ENCODE results near the gene TAGLN3. TPM values are rescaled to one million over a fixed set of nuclear protein-coding genes. Genes with fewer than 3 reads are reported as not detected.
A peak's percentile ranks its signal among the peaks of the same experiment; 100 is the strongest.

The TAGLN3 gene
- total RNA-seq, 1 experiment from 2014 or later, result not detected

DNA sequence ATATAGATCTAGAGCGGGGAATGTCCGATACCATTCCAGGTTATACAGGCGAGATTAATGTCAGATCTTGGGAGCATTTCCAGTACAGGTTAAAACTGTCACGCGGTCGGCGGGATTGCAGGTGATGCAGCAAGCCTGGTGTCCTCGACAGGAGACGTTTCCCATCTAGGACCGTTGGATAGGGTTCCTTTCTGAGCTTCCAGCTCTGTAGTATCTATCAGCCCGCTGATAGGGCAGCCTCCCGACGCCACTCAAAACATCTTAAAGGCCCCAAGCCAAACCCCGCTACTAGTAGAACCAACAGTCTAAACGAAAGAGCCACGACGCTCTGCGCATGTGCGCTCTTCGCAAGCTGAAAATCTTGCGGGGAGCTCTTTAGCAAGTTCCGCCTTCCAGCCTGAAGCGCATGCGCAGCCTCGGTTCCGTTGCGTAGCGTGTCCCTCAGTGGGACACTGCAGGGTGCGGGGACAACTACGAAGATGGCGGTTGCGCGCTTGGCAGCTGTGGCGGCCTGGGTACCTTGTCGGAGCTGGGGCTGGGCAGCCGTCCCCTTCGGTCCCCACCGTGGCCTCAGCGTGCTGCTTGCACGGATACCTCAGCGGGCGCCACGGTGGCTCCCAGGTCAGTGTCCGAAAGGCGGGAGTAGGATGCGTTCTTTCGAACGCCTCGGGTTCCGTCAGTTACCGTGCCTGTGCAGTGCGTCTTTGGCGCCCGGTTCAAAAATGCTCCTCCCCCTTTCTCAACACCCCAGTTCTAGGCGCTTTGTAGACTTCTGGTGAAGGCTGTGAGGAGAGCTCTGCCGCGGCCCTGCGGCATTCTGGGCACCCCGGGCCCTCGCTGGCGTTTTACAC, 19.9 kb upstream of the TAGLN3 start, which contains the start of gene ABHD10:
Gene ABHD10, plus strand, starts transcription at position 444 of the 851 bp plus-strand sequence. Its CDS starts 36 bp downstream, at position 480.
- Histone ChIP-seq H3K27me3 (ENCODE audit: control insufficient read depth, insufficient read depth, low read length) (peaks cover 10% of the 10 kb centered on the region; the same call in 1 of the 2 replicates), H3K27ac (ENCODE audit: low read length) (peak within 1 kb of the TSS; percentile 87), H3K36me3 (ENCODE audit: control insufficient read depth, insufficient read depth, low read length) (peaks cover 15% of the 10 kb centered on the region), H3K9me3 (ENCODE audit: control insufficient read depth, insufficient read depth, low read depth, low read length) (no peaks in the 10 kb centered on the region), H3K4me3 (ENCODE audit: low read depth in 2 of 2, low read length in 2 of 2) (peak within 1 kb of the TSS; percentile 74 to 88), H3K4me1 (ENCODE audit: control insufficient read depth, insufficient read depth, low read length) (peaks cover 11% of the 10 kb centered on the region; the same call in 1 of the 2 replicates)
- no TSS peak for BruUV-seq (replicated peaks)
- ChIA-PET POLR2A (interaction anchor here (0.5 to 1.0 kb wide), 3 partner anchors 24 to 1646 kb away, joined by 3 to 5 read pairs (median 5); a partner anchor contains a TSS), CTCF (interaction anchor here (0.7 to 1.7 kb wide), 7 partner anchors 11 to 310 kb away, joined by 3 to 11 read pairs (median 4); partner anchors contain the start of gene PHLDB2)
- in situ Hi-C loops (cut with HindIII; ENCODE audit: low pct_unique_long_range_greater_than_20kb, low sequenced_read_pairs) (no loop called here), intact Hi-C loops (cut with micrococcal nuclease; ENCODE audit: unreplicated experiment) (no loop called here)
- 0 out of 2 replicates have a peak, but pooled peaks have one; percentile 71 for TF ChIP-seq TCF7L2 (IDR thresholded peaks at IDR 0.05; ENCODE audit: low read depth, low read length)
- TF ChIP-seq SIN3A (IDR thresholded peaks at IDR 0.05; ENCODE audit: borderline replicate concordance, insufficient read depth, low read depth, low read length), result no peak; the same call in 1 of the 2 replicates
- peak; percentile 97 for TF ChIP-seq POLR2AphosphoS5 (IDR thresholded peaks at IDR 0.05; ENCODE audit: low read depth, low read length)
- TF ChIP-seq, protein P1, sequence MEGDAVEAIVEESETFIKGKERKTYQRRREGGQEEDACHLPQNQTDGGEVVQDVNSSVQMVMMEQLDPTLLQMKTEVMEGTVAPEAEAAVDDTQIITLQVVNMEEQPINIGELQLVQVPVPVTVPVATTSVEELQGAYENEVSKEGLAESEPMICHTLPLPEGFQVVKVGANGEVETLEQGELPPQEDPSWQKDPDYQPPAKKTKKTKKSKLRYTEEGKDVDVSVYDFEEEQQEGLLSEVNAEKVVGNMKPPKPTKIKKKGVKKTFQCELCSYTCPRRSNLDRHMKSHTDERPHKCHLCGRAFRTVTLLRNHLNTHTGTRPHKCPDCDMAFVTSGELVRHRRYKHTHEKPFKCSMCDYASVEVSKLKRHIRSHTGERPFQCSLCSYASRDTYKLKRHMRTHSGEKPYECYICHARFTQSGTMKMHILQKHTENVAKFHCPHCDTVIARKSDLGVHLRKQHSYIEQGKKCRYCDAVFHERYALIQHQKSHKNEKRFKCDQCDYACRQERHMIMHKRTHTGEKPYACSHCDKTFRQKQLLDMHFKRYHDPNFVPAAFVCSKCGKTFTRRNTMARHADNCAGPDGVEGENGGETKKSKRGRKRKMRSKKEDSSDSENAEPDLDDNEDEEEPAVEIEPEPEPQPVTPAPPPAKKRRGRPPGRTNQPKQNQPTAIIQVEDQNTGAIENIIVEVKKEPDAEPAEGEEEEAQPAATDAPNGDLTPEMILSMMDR (IDR thresholded peaks at IDR 0.05), result no peak
- peak; percentile 94 for DNase-seq (ENCODE audit: low read depth, low spot score)
- peak; percentile 99 for ATAC-seq

DNA sequence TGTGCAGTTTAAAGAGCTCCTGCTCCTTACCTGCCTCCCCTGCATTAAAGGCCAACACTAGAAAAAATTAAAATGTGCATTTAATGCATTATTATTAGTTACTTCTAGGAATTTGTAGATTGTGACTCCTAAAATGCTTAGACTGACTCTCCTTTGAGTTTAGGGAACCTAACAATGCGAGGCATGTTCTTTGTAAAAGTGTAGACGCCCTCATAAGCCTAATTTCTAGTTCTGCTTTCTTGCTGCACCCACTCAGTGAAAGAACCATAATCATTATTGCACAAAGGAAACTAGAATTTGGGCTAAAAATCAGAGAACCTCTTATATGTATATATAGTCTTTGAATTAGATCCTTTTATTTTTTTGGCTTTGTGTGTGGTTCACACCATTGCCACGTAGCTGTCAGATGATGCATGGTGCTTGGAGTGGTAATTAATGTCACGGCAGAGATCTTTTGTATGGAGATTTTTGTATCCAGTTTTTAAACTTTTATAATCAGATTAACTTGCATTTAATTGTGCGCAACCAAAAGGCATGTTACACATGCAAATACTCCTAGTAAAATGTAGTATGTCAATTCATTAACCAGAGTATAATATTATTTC, 19.2 kb upstream of the TAGLN3 start:
- ChIA-PET POLR2A (interaction anchor here (0.5 to 1.0 kb wide), 3 partner anchors 23 to 1645 kb away, joined by 3 to 5 read pairs (median 5); a partner anchor contains a TSS), CTCF (interaction anchor here (1.0 to 1.7 kb wide), 5 partner anchors 12 to 310 kb away, joined by 3 to 11 read pairs (median 4); no protein-coding TSS in a partner anchor)
- H3K9me3 ChIP-seq (ENCODE audit: control insufficient read depth, insufficient read depth, low read depth, low read length), result no peaks in the 10 kb centered on the region
- intact Hi-C loops (cut with micrococcal nuclease; ENCODE audit: unreplicated experiment), result no loop called here
- peaks cover 10% of the 10 kb centered on the region; the same call in 1 of the 2 replicates for H3K27me3 ChIP-seq (ENCODE audit: control insufficient read depth, insufficient read depth, low read length)
- no peak for ATAC-seq
- no TSS peak for BruUV-seq (replicated peaks)
- H3K4me1 ChIP-seq (ENCODE audit: control insufficient read depth, insufficient read depth, low read length), result peaks cover 11% of the 10 kb centered on the region; the same call in 1 of the 2 replicates
- peak overlapping the region; percentile 87 for H3K27ac ChIP-seq (ENCODE audit: low read length)
- no peak for DNase-seq (ENCODE audit: low read depth, low spot score)
- H3K36me3 ChIP-seq (ENCODE audit: control insufficient read depth, insufficient read depth, low read length), result peaks cover 15% of the 10 kb centered on the region
- TF ChIP-seq TCF7L2 (IDR thresholded peaks at IDR 0.05; ENCODE audit: low read depth, low read length) (no peak), SIN3A (IDR thresholded peaks at IDR 0.05; ENCODE audit: borderline replicate concordance, insufficient read depth, low read depth, low read length) (no peak), POLR2AphosphoS5 (IDR thresholded peaks at IDR 0.05; ENCODE audit: low read depth, low read length) (no peak)
- TF ChIP-seq, protein P2, sequence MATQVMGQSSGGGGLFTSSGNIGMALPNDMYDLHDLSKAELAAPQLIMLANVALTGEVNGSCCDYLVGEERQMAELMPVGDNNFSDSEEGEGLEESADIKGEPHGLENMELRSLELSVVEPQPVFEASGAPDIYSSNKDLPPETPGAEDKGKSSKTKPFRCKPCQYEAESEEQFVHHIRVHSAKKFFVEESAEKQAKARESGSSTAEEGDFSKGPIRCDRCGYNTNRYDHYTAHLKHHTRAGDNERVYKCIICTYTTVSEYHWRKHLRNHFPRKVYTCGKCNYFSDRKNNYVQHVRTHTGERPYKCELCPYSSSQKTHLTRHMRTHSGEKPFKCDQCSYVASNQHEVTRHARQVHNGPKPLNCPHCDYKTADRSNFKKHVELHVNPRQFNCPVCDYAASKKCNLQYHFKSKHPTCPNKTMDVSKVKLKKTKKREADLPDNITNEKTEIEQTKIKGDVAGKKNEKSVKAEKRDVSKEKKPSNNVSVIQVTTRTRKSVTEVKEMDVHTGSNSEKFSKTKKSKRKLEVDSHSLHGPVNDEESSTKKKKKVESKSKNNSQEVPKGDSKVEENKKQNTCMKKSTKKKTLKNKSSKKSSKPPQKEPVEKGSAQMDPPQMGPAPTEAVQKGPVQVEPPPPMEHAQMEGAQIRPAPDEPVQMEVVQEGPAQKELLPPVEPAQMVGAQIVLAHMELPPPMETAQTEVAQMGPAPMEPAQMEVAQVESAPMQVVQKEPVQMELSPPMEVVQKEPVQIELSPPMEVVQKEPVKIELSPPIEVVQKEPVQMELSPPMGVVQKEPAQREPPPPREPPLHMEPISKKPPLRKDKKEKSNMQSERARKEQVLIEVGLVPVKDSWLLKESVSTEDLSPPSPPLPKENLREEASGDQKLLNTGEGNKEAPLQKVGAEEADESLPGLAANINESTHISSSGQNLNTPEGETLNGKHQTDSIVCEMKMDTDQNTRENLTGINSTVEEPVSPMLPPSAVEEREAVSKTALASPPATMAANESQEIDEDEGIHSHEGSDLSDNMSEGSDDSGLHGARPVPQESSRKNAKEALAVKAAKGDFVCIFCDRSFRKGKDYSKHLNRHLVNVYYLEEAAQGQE (IDR thresholded peaks at IDR 0.05; ENCODE audit: insufficient read depth in 1 of 2, low read depth in 2 of 2, low read length in 1 of 2), result no peak
- TF ChIP-seq, protein P1 (IDR thresholded peaks at IDR 0.05), result no peak
- in situ Hi-C loops (cut with HindIII; ENCODE audit: low pct_unique_long_range_greater_than_20kb, low sequenced_read_pairs), result no loop called here
- H3K4me3 ChIP-seq (ENCODE audit: low read depth in 2 of 2, low read length in 2 of 2), result peak overlapping the region; percentile 74 to 88
